IPS-18a (cell line): ENCODE measurements around the gene TEX51.

ENCODE experiments used
- H3K27ac ChIP-seq: one replicate; pipeline ENCODE4 v1.5.1; 2013; ENCODE audit warnings: low read length
- H3K27me3 ChIP-seq: one replicate; pipeline ENCODE4 v1.6.1; 2013; ENCODE audit warnings: mild to moderate bottlenecking, low read length; ENCODE audit not compliant: control insufficient read depth, insufficient read depth
- H3K36me3 ChIP-seq: one replicate; pipeline ENCODE4 v1.6.1; 2013; ENCODE audit warnings: low read depth, low read length; ENCODE audit not compliant: control insufficient read depth
- H3K4me1 ChIP-seq: one replicate; pipeline ENCODE4 v1.6.1; 2013; ENCODE audit warnings: low read depth, low read length; ENCODE audit not compliant: control insufficient read depth
- H3K4me3 ChIP-seq: one replicate; pipeline ENCODE4 v1.5.1; 2013; ENCODE audit warnings: low read length
- H3K9ac ChIP-seq: one replicate; pipeline ENCODE4 v1.6.1; 2013; ENCODE audit warnings: mild to moderate bottlenecking, low read length, moderate library complexity
- H3K9me3 ChIP-seq: one replicate; pipeline ENCODE4 v1.6.1; 2013; ENCODE audit warnings: low read depth, low read length; ENCODE audit not compliant: control insufficient read depth

The TEX51 gene

GRCh38 chr2:126886916-126887280 is 11.8 kb upstream of the TEX51 start:
- Histone ChIP-seq H3K27me3 (peaks cover 6% of the 10 kb centered on the region), H3K4me1 (no peaks in the 10 kb centered on the region), H3K9me3 (no peaks in the 10 kb centered on the region), H3K4me3 (no peak overlapping the region), H3K36me3 (no peaks in the 10 kb centered on the region), H3K27ac (no peak overlapping the region), H3K9ac (no peak overlapping the region)

GRCh38 chr2:126887506-126887905 is 11.2 kb upstream of the TEX51 start:
- Histone ChIP-seq H3K4me3 (no peak overlapping the region), H3K9me3 (no peaks in the 10 kb centered on the region), H3K27ac (no peak overlapping the region), H3K27me3 (peaks cover 6% of the 10 kb centered on the region), H3K4me1 (no peaks in the 10 kb centered on the region), H3K36me3 (no peaks in the 10 kb centered on the region), H3K9ac (no peak overlapping the region)

- Histone ChIP-seq H3K4me1 (no peaks in the 10 kb centered on the region), H3K9me3 (no peaks in the 10 kb centered on the region), H3K27ac (no peak overlapping the region), H3K27me3 (peaks cover 6% of the 10 kb centered on the region), H3K9ac (no peak overlapping the region), H3K4me3 (no peak overlapping the region), H3K36me3 (no peaks in the 10 kb centered on the region)
Measured at GRCh38 chr2:126888046-126888445, 10.6 kb upstream of the TEX51 start.

- Histone ChIP-seq H3K4me3 (no peak overlapping the region), H3K27me3 (peaks cover 6% of the 10 kb centered on the region)
Measured at GRCh38 chr2:126889071-126889470, 9.6 kb upstream of the TEX51 start.

GRCh38 chr2:126889496-126890135 is 9.1 kb upstream of the TEX51 start:
- no peak overlapping the region for H3K9ac ChIP-seq
- peaks cover 6% of the 10 kb centered on the region for H3K27me3 ChIP-seq
- H3K27ac ChIP-seq, result no peak overlapping the region
- no peaks in the 10 kb centered on the region for H3K4me1 ChIP-seq
- no peak overlapping the region for H3K4me3 ChIP-seq
- no peaks in the 10 kb centered on the region for H3K9me3 ChIP-seq
- H3K36me3 ChIP-seq, result no peaks in the 10 kb centered on the region

More at GRCh38 chr2:126889071-126889470, 9.6 kb upstream of the TEX51 start:
- Histone ChIP-seq H3K27ac (no peak overlapping the region), H3K36me3 (no peaks in the 10 kb centered on the region), H3K9me3 (no peaks in the 10 kb centered on the region), H3K9ac (no peak overlapping the region), H3K4me1 (no peaks in the 10 kb centered on the region)

GRCh38 chr2:126890136-126890510 is 8.6 kb upstream of the TEX51 start:
- no peak overlapping the region for H3K9ac ChIP-seq
- H3K4me1 ChIP-seq, result no peaks in the 10 kb centered on the region
- no peaks in the 10 kb centered on the region for H3K9me3 ChIP-seq
- H3K27me3 ChIP-seq, result peaks cover 6% of the 10 kb centered on the region
- no peak overlapping the region for H3K4me3 ChIP-seq
- no peak overlapping the region for H3K27ac ChIP-seq
- H3K36me3 ChIP-seq, result no peaks in the 10 kb centered on the region

- Histone ChIP-seq H3K27me3 (peaks cover 6% of the 10 kb centered on the region), H3K9ac (no peak overlapping the region), H3K27ac (no peak overlapping the region), H3K9me3 (no peaks in the 10 kb centered on the region), H3K36me3 (no peaks in the 10 kb centered on the region), H3K4me1 (no peaks in the 10 kb centered on the region), H3K4me3 (no peak overlapping the region)
Measured at GRCh38 chr2:126890551-126891450, 7.9 kb upstream of the TEX51 start.

- H3K27me3 ChIP-seq, result peaks cover 3% of the 10 kb centered on the region
- H3K4me3 ChIP-seq, result no peak overlapping the region
- H3K9ac ChIP-seq, result no peak overlapping the region
- no peaks in the 10 kb centered on the region for H3K9me3 ChIP-seq
- H3K36me3 ChIP-seq, result no peaks in the 10 kb centered on the region
- no peak overlapping the region for H3K27ac ChIP-seq
- no peaks in the 10 kb centered on the region for H3K4me1 ChIP-seq
Measured at GRCh38 chr2:126891681-126892500, 6.8 kb upstream of the TEX51 start.

GRCh38 chr2:126893153-126893552 is 5.5 kb upstream of the TEX51 start:
- Histone ChIP-seq H3K27me3 (no peaks in the 10 kb centered on the region), H3K4me3 (no peak overlapping the region), H3K36me3 (no peaks in the 10 kb centered on the region), H3K9ac (no peak overlapping the region), H3K9me3 (no peaks in the 10 kb centered on the region), H3K4me1 (no peaks in the 10 kb centered on the region), H3K27ac (no peak overlapping the region)

GRCh38 chr2:126893606-126894005 is 5.1 kb upstream of the TEX51 start:
- Histone ChIP-seq H3K9ac (no peak overlapping the region), H3K27me3 (no peaks in the 10 kb centered on the region), H3K9me3 (no peaks in the 10 kb centered on the region)

GRCh38 chr2:126894082-126894481 is 4.6 kb upstream of the TEX51 start:
- Histone ChIP-seq H3K9me3 (no peaks in the 10 kb centered on the region), H3K27ac (no peak overlapping the region), H3K36me3 (no peaks in the 10 kb centered on the region), H3K4me3 (no peak overlapping the region), H3K9ac (no peak overlapping the region), H3K4me1 (no peaks in the 10 kb centered on the region), H3K27me3 (no peaks in the 10 kb centered on the region)

More at GRCh38 chr2:126893606-126894005, 5.1 kb upstream of the TEX51 start:
- Histone ChIP-seq H3K4me1 (no peaks in the 10 kb centered on the region), H3K36me3 (no peaks in the 10 kb centered on the region), H3K27ac (no peak overlapping the region), H3K4me3 (no peak overlapping the region)
